ENCODE results near the gene PARP9. TPM values are rescaled to one million over a fixed set of nuclear protein-coding genes. Genes with fewer than 3 reads are reported as not detected.
"Not testable (repeated sequence)": the region's sequence is repeated elsewhere in the genome, so short reads cannot be mapped to it uniquely, and the experiment has no call there.

Gene PARP9
- polyA plus RNA-seq, 5 donors, result 18.1 to 21.6 (median 21.1) TPM

GRCh38 chr3:122577409-122578031 lies 13.4 kb upstream of the PARP9 start, which contains the start of gene PARP15:
PARP15 (plus strand) TSS chr3:122577650; CDS start chr3:122577668, 18 bp downstream.
- DNase-seq, result no peak

GRCh38 chr3:122576174-122576940 lies 12.3 kb upstream of the PARP9 start:
- no peak for DNase-seq

GRCh38 chr3:122572940-122573412 lies 8.9 kb upstream of the PARP9 start:
- no peak for DNase-seq

- no peak for DNase-seq
These were observed 4.7 kb upstream of the PARP9 start for GRCh38 chr3:122568755-122569154.

- DNase-seq, result not testable (repeated sequence)
These were observed 4.0 kb upstream of the PARP9 start for GRCh38 chr3:122568131-122568530.

GRCh38 chr3:122563717-122564025 lies 429 bp downstream of the PARP9 start:
- no peak for DNase-seq

- no peak for DNase-seq
These were observed 980 bp downstream of the PARP9 start for GRCh38 chr3:122562923-122563716.

- peak in 1 of 2 donors; percentile 61 for DNase-seq
These were observed 3.4 kb downstream of the PARP9 start for GRCh38 chr3:122560680-122561079.

- no peak for DNase-seq
These were observed 4.2 kb downstream of the PARP9 start for GRCh38 chr3:122559906-122560305.

- DNase-seq, result no peak
These were observed 5.5 kb downstream of the PARP9 start for GRCh38 chr3:122558605-122559004.

GRCh38 chr3:122557356-122557755 lies 6.7 kb downstream of the PARP9 start:
- DNase-seq, result no peak

GRCh38 chr3:122555275-122556071 lies 8.6 kb downstream of the PARP9 start:
- no peak for DNase-seq

- no peak for DNase-seq
These were observed 10.9 kb downstream of the PARP9 start for GRCh38 chr3:122553171-122553570.

GRCh38 chr3:122548619-122549018 lies 15.5 kb downstream of the PARP9 start:
- DNase-seq, result peak; percentile 21 to 74

- no peak for DNase-seq
These were observed 16.0 kb downstream of the PARP9 start for GRCh38 chr3:122548076-122548475.

GRCh38 chr3:122546151-122546550 lies 17.9 kb downstream of the PARP9 start:
- DNase-seq, result no peak

- no peak for DNase-seq
These were observed 25.1 kb downstream of the PARP9 start for GRCh38 chr3:122538956-122539490.

- no peak for DNase-seq
These were observed 27.5 kb downstream of the PARP9 start for GRCh38 chr3:122536632-122537001.

GRCh38 chr3:122535964-122536631 lies 28.0 kb downstream of the PARP9 start:
- no peak for DNase-seq

GRCh38 chr3:122533931-122534334 lies 30.2 kb downstream of the PARP9 start:
- DNase-seq, result no peak

- no peak for DNase-seq
These were observed 30.6 kb downstream of the PARP9 start for GRCh38 chr3:122533480-122533879.

Measured in right lung (tissue), 5 donors.